HepG2 (cell line): ENCODE measurements around the gene SAA2. TPM values are rescaled to one million over a fixed set of nuclear protein-coding genes. Genes with fewer than 3 reads are reported as not detected.

Experiments used
- KDM5B ChIP-seq: sonication (generic); formaldehyde crosslinking; IDR thresholded peaks from 2 replicates; pipeline ENCODE4 v1.4.0; 2020; ENCODE audit warnings: missing genetic modification reagents, mild to moderate bottlenecking, borderline replicate concordance
- KMT2B ChIP-seq: IDR thresholded peaks from 2 replicates; pipeline ENCODE4 v1.6.1; 2016; ENCODE audit warnings: missing genetic modification reagents, missing compliant biosample characterization
- MAFK ChIP-seq, 2 experiments: IDR thresholded peaks in 1 of 2; conservative IDR thresholded peaks in 1 of 2; 2 replicates each; pipeline ENCODE4 v1.6.1; 2011; ENCODE audit warnings: improper control_type of control experiment in 2 of 2, low read length in 2 of 2
- NR2F1 ChIP-seq, 2 experiments: fragments of 450-650 bp in 1 of 2; formaldehyde crosslinking in 1 of 2; IDR thresholded peaks; 2 replicates each; pipeline versions ENCODE4 v1.5.0 to v1.6.1; 2016 to 2020; ENCODE audit warnings: mild to moderate bottlenecking in 1 of 2, missing compliant biosample characterization in 1 of 2, missing genetic modification reagents in 1 of 2, moderate library complexity in 1 of 2
- TFAP4 ChIP-seq: sonication (generic); IDR thresholded peaks from 2 replicates; pipeline ENCODE4 v1.6.1; 2016; ENCODE audit warnings: low read depth, borderline replicate concordance
- XRCC5 ChIP-seq: fragments of 200-400 bp; formaldehyde crosslinking; optimal IDR thresholded peaks from 2 replicates; pipeline ENCODE3; 2017; ENCODE audit warnings: mild to moderate bottlenecking, low read length
- ZKSCAN5 ChIP-seq: sonication (generic); formaldehyde crosslinking; IDR thresholded peaks from 2 replicates; pipeline ENCODE4 v1.5.1; 2020; ENCODE audit warnings: mild to moderate bottlenecking, missing genetic modification reagents
- polyA plus RNA-seq, 8 experiments: library from polyadenylated mRNA; depleted of rRNA in 3 of 8; stranded (reverse) in 7 of 8; unstranded in 1 of 8; fragments of >200 nt; fragmentation: Illumina TruSeq in 4 of 8; extraction: Trizol in 4 of 8; gene quantifications; 2 replicates each; pipeline versions ENCODE4 v1.2.1 to v1.2.3, GENCODE V29; 2011 to 2016; ENCODE audit warnings: low read depth in 4 of 8, missing spikeins in 1 of 8, mixed read lengths in 1 of 8; ENCODE audit not compliant: insufficient read depth in 1 of 8
- total RNA-seq, 5 experiments: library from RNA; depleted of rRNA; stranded (reverse); fragments of >200 nt; fragmentation: Illumina TruSeq; extraction: Trizol; gene quantifications; 2 replicates each; pipeline ENCODE4 v1.2.3, GENCODE V29; 2016; ENCODE audit warnings: low read depth in 1 of 5
- TF ChIP-seq, protein P1 (sequence below): sonication (generic); formaldehyde crosslinking; IDR thresholded peaks from 2 replicates; pipeline ENCODE4 v1.5.0; 2020; ENCODE audit warnings: mild to moderate bottlenecking, missing genetic modification reagents, borderline replicate concordance
- TF ChIP-seq, protein P2 (sequence below): sonication (generic); formaldehyde crosslinking; IDR thresholded peaks from 2 replicates; pipeline ENCODE4 v1.4.0; 2020; ENCODE audit warnings: mild to moderate bottlenecking, missing genetic modification reagents
- TF ChIP-seq, protein P3 (sequence below): sonication (generic); formaldehyde crosslinking; IDR thresholded peaks from 2 replicates; pipeline ENCODE4 v1.5.0; 2020; ENCODE audit warnings: mild to moderate bottlenecking, missing genetic modification reagents

Gene SAA2
- total and polyA plus RNA-seq, 2 of the 13 experiments (the other 11 are each of a cell fraction or from before 2014, with no cell fraction given) = 0.27 TPM; not detected in 1

GRCh38 chr11:18239655-18240054 lies 8.8 kb downstream of the SAA2 start (continued):
- TF ChIP-seq, protein P1, sequence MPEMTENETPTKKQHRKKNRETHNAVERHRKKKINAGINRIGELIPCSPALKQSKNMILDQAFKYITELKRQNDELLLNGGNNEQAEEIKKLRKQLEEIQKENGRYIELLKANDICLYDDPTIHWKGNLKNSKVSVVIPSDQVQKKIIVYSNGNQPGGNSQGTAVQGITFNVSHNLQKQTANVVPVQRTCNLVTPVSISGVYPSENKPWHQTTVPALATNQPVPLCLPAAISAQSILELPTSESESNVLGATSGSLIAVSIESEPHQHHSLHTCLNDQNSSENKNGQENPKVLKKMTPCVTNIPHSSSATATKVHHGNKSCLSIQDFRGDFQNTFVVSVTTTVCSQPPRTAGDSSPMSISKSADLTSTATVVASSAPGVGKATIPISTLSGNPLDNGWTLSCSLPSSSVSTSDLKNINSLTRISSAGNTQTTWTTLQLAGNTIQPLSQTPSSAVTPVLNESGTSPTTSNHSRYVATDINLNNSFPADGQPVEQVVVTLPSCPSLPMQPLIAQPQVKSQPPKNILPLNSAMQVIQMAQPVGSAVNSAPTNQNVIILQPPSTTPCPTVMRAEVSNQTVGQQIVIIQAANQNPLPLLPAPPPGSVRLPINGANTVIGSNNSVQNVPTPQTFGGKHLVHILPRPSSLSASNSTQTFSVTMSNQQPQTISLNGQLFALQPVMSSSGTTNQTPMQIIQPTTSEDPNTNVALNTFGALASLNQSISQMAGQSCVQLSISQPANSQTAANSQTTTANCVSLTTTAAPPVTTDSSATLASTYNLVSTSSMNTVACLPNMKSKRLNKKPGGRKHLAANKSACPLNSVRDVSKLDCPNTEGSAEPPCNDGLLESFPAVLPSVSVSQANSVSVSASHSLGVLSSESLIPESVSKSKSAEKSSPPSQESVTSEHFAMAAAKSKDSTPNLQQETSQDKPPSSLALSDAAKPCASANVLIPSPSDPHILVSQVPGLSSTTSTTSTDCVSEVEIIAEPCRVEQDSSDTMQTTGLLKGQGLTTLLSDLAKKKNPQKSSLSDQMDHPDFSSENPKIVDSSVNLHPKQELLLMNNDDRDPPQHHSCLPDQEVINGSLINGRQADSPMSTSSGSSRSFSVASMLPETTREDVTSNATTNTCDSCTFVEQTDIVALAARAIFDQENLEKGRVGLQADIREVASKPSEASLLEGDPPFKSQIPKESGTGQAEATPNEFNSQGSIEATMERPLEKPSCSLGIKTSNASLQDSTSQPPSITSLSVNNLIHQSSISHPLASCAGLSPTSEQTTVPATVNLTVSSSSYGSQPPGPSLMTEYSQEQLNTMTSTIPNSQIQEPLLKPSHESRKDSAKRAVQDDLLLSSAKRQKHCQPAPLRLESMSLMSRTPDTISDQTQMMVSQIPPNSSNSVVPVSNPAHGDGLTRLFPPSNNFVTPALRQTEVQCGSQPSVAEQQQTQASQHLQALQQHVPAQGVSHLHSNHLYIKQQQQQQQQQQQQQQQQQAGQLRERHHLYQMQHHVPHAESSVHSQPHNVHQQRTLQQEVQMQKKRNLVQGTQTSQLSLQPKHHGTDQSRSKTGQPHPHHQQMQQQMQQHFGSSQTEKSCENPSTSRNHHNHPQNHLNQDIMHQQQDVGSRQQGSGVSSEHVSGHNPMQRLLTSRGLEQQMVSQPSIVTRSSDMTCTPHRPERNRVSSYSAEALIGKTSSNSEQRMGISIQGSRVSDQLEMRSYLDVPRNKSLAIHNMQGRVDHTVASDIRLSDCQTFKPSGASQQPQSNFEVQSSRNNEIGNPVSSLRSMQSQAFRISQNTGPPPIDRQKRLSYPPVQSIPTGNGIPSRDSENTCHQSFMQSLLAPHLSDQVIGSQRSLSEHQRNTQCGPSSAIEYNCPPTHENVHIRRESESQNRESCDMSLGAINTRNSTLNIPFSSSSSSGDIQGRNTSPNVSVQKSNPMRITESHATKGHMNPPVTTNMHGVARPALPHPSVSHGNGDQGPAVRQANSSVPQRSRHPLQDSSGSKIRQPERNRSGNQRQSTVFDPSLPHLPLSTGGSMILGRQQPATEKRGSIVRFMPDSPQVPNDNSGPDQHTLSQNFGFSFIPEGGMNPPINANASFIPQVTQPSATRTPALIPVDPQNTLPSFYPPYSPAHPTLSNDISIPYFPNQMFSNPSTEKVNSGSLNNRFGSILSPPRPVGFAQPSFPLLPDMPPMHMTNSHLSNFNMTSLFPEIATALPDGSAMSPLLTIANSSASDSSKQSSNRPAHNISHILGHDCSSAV = no peak
- TF ChIP-seq, protein P2, sequence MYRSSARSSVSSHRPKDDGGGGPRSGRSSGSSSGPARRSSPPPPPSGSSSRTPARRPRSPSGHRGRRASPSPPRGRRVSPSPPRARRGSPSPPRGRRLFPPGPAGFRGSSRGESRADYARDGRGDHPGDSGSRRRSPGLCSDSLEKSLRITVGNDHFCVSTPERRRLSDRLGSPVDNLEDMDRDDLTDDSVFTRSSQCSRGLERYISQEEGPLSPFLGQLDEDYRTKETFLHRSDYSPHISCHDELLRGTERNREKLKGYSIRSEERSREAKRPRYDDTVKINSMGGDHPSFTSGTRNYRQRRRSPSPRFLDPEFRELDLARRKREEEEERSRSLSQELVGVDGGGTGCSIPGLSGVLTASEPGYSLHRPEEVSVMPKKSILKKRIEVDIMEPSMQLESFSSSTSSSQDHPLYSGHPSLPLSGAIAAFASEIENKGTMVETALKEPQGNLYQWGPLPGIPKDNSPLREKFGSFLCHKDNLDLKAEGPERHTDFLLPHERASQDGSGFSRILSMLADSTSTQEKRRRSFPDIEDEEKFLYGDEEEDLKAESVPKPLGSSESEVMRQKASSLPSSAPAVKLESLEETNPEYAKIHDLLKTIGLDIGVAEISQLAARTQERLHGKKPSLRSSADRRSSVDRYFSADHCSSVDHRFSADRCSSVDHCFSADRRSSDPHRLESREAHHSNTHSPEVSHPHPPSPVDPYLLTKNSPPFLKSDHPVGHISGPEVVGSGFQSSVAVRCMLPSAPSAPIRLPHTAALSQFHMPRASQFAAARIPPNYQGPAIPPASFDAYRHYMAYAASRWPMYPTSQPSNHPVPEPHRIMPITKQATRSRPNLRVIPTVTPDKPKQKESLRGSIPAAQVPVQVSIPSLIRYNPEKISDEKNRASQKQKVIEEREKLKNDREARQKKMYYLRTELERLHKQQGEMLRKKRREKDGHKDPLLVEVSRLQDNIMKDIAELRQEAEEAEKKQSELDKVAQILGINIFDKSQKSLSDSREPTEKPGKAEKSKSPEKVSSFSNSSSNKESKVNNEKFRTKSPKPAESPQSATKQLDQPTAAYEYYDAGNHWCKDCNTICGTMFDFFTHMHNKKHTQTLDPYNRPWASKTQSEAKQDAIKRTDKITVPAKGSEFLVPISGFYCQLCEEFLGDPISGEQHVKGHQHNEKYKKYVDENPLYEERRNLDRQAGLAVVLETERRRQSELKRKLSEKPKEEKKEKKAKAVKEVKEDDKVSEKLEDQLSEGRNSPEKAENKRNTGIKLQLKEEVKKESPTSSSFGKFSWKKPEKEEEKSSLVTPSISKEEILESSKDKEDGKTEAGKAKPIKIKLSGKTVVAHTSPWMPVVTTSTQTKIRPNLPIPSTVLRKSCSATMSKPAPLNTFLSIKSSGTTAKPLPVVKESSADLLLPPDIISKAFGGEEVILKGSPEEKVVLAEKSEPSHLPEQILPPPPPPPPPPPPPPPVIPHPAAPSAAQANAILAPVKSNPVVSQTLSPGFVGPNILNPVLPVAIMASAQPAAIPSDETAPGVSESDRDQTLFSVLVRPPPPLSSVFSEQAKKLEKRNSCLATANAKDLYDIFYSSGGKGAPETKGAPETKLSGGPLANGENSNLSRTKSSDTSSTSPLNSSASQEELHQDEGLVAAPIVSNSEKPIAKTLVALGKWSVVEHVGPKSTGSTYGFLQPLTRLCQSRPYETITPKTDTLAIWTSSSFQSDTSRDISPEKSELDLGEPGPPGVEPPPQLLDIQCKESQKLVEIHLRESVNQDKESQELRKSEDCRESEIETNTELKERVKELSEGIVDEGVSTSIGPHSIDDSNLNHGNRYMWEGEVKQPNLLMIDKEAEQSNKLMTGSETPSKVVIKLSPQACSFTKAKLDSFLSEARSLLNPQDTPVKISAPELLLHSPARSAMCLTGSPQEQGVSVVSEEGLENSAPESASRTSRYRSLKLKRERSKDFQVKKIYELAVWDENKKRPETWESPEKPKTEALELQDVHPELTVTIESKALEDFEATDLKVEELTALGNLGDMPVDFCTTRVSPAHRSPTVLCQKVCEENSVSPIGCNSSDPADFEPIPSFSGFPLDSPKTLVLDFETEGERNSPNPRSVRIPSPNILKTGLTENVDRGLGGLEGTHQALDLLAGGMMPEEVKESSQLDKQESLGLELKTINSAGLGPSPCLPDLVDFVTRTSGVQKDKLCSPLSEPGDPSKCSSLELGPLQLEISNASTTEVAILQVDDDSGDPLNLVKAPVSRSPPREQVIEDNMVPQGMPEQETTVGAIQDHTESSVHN (CRISPR knock-in tag) = no peak
- TF ChIP-seq, protein P3, sequence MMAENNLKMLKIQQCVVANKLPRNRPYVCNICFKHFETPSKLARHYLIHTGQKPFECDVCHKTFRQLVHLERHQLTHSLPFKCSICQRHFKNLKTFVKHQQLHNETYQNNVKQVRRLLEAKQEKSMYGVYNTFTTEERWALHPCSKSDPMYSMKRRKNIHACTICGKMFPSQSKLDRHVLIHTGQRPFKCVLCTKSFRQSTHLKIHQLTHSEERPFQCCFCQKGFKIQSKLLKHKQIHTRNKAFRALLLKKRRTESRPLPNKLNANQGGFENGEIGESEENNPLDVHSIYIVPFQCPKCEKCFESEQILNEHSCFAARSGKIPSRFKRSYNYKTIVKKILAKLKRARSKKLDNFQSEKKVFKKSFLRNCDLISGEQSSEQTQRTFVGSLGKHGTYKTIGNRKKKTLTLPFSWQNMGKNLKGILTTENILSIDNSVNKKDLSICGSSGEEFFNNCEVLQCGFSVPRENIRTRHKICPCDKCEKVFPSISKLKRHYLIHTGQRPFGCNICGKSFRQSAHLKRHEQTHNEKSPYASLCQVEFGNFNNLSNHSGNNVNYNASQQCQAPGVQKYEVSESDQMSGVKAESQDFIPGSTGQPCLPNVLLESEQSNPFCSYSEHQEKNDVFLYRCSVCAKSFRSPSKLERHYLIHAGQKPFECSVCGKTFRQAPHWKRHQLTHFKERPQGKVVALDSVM = no peak
- TF ChIP-seq KDM5B (no peak), ZKSCAN5 (CRISPR knock-in tag) (no peak), NR2F1 (CRISPR knock-in tag; IDR thresholded peaks at IDR 0.05) (no peak), XRCC5 (no peak), TFAP4 (no peak), MAFK (conservative IDR thresholded peaks at IDR 0.05 in 1 of 2, IDR thresholded peaks at IDR 0.05 in 1 of 2; ENCODE audit: low read length in 2 of 2) (no peak), KMT2B (no peak)
